Activated CD8-positive, alpha-beta memory T cell treated with anti-CD3 and anti-CD28 coated beads for 1 hour (primary cell): ENCODE results near the gene CUEDC1.

Source experiments
- DNase-seq, 2 donors: peaks; one replicate each; pipeline ENCODE4 v3.0.0-alpha.2; 2020; ENCODE audit warnings: low read depth in 1 of 2; ENCODE audit errors: extremely low read depth in 1 of 2

Gene CUEDC1

GRCh38 chr17:57881143-57881542 is 74.1 kb downstream of the CUEDC1 start:
- DNase-seq = no peak

DNA sequence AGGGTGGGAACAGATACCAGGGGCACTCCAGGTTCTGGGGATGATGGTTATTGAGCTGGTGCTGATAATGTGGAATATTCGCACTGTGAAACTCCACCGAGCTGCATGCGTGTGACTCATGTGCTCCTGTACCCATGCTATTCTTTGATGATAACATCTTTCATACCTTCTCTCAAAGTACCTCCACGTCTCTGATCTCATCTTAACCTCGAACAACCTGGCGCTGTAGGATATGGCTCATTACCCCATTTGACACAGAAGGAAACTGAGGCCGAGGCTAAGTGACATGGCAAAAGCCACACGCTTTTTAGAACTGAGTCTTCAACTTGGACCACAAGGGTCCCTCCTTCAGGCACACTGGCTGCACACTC is 75.1 kb downstream of the CUEDC1 start:
- DNase-seq = no peak

GRCh38 chr17:57879437-57880085 is 75.7 kb downstream of the CUEDC1 start:
- DNase-seq = no peak

DNA sequence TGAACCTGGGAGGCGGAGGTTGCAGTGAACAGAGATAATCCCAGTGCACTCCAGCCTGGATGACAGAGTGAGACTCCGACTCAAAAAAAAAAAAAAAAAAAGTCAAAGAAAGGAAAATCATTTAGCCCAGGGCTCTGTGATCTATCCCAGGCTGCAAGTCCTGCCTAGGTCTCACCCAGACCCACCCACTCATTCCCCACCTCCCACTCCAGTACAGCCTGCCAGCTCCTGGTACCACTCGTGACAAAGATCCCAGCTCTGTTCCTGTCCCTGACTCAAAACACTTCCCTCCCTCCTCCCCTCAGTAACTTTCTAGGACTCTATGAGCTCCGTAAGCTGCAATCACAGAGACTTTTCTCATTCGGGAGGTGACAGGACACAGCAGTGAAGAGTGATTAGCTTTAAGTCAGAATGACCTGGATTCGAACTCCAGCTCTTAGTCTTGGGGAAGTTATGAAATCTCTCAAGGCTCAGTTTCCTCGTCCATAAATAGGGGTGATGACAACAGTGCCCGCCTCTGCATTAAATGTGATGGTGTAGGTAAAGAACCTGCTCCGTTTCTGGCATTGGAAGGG is 77.3 kb downstream of the CUEDC1 start:
- no peak for DNase-seq

GRCh38 chr17:57876866-57877237 is 78.4 kb downstream of the CUEDC1 start:
- no peak for DNase-seq

GRCh38 chr17:57876023-57876865 is 79.0 kb downstream of the CUEDC1 start:
- DNase-seq = no peak

- DNase-seq = no peak
These were observed 79.8 kb downstream of the CUEDC1 start for GRCh38 chr17:57875290-57876022.

DNA sequence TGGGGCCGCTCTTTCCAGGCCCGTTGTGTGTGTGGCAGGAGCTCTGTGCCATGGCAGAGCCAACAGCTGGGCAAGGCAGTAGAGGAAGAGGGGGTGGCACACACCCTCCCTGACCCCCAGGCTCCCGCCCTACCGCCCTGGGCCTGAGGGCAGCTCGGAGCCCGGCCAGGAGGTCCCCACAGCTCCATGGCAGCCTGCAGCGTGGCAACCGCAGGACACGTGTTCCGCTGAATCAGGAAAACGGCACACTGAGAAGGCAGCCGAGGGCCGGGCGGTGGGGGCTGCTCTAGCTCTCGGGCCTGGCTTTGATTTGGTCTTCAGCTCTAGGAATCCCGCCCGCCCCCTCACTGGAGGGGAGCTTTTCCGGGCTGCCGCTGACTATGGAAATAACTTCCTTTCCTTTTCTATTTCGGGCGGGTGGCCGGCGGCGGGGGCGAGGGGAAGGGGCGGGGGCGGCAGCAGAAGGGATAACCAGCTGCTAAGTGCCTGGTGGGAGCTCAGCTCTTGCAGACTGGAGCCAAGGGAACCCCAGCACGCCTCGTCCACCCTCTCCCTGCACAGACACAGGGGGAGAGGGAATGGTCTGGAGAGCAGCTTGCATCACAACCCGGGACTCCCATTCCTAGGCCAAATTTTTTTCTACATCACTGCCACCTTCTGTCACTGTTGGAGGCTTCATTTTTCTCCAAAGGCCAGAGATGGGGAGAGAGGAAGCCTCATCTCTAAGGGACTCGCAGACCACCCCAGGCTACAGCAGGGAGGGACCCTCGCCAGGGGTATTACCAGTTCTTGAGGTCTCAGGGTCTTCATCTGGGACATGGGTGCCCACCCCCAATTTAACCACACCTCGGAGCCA is 80.5 kb downstream of the CUEDC1 start:
- DNase-seq = no peak

- no peak for DNase-seq
These were observed 81.2 kb downstream of the CUEDC1 start for GRCh38 chr17:57874058-57874419.

DNA sequence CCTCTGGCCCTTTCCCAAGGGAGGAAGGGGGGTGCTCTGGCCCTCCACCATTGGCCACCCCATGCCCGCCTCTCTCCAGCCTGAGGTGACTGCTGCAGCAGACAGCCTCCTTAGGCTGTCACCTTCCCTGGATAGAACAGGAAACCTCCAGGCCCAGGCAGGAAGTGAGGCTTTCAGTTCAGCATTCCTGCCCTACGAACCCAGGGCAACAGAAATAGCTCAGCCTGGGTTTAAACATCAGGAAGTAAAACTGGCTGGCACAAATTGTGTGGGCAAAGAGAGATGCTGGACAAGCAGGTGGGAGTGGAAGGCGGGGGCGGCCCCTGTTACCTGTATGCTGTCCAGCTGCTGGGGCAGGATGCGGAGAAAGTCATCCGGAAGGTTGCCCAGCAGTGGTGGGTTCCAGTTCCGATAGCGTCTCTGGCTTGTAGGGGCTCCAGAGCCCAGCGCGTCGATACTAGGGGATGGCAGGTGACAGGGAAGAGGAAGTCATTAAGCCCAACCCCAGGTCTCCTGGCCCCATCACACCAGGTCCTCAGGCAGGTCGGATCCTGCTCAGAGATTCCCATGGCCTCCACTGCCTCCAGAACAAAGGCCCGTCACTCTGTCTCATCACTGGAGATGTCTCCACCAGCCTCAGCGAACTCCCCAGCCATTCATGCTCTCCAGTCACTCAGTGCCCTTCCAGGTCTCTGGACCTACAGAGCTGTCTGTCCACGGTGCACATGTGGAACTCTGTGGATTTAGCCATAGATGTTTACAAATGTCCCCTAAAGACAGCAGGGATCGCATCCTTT is 81.8 kb downstream of the CUEDC1 start:
- DNase-seq = no peak

- no peak for DNase-seq
These were observed 82.7 kb downstream of the CUEDC1 start for GRCh38 chr17:57872536-57872935.

GRCh38 chr17:57871863-57872262 is 83.3 kb downstream of the CUEDC1 start:
- DNase-seq = no peak

DNA sequence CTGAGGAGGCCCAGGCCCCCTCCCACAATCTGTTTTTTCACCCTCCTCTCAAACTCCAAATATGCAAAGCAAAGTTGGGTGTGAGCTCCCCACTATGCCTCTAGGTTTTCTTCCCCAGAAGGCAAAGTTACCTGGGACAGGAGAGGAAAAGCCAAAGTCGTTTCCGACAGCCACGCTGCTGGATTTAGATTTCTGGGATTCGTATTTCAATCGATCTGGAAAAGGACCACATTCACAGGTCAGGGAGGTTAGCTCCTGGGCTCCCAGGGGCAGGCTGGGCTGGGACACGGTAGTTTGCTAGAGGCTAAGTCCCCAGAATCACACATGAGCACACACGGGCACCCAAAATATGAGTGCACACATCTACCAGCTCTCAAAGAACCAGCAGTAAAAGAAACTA is 84.1 kb downstream of the CUEDC1 start:
- DNase-seq = no peak

DNA sequence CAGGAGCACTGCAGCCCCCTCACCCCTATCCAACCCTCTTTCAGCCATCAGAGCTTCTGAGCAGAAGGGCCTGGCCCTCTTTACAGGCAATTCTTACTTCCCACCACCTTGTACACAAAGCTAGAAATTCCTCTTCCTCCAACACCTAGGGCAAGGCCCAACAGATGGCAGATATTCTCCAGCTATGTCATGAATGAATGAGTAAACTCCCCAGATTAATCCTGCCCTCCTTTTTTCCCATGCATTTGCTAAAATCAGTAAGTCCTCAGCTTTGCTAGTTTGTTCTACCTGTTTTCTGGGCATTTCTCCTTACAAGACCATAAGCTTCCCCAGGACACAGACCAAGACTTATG is 85.0 kb downstream of the CUEDC1 start:
- no peak for DNase-seq

- no peak for DNase-seq
These were observed 85.5 kb downstream of the CUEDC1 start for GRCh38 chr17:57869617-57870282.

DNA sequence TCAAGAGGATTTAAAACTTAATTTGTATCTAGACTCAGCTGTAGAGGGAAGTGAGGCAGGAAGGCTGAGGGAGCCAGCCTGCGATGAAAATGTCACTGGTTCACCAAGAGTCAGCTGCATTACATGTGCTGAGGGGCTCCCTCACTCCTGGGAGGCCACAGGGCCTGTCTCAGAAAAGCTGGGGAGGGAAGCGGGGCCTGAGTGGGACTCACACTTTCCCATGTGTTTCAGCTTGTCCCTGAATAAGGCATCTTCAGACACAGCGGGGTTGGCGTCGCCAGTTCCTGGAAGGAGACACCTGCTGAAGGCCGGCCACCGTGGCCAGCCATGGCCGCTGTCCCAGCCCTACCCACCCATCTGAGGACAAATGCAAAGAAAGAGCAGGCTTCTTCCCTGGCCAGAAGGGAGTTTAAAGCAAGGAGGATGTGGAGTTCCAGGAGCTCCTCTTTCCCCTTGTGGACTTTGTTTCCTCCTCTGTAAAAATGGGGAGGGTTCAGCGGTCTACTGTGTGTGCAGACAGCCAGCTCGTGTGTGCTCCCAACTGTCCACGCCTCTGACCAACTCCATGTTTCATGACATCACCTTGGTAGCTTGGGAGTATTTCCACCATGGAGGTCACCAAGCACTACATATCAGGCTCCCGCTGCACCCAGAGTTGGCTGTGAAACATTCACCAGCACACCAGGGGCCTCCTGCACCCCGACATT is 86.1 kb downstream of the CUEDC1 start:
- no peak for DNase-seq

DNA sequence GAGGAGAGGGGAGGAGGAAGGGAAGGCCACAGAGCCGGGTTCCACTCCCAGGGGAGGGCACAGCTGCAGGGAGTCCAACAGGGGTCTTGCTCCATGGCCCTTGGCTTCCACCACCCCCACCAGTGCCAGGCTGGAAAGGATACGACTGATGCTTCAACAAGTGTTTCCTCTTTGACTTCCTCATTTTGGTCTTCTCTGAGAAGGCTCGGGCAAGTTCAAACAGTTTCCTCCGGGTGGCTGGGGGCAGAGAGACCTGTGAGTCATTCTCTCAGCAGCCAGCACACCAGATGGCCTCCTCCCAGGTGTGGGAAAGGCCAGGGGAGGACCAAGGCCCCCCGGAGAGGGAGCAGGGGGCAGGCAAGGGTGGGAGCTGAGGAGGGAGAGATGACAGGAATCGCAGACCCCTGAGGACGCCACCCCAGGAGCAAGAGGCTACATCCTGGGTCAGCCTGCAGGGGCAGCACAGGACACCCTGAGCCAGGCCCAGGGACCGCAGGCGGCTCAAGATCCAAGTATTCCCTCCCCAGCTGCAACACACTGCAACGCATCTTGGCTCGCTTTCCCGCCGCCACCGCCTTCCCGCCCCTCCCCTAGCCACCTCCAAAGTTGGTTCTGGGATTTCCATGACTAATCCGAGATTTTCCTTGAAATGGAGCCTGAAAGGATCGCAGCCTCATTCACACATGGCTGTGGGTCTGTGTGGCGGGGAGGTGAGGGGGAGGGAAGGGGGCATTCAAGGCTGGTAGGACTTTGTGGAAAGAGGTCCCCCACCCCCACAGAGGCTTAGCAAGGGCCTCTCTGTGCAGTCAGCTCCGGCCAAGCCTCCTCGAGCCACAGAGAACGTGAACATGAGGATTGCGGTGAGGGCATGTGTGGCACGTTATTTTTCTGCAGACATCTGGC is 87.0 kb downstream of the CUEDC1 start:
- no peak for DNase-seq

GRCh38 chr17:57867126-57867525 is 88.1 kb downstream of the CUEDC1 start:
- DNase-seq = no peak
